ENCODE results near the gene DIP2C.
"Not testable (repeated sequence)": the region's sequence is repeated elsewhere in the genome, so short reads cannot be mapped to it uniquely, and the experiment has no call there.

DIP2C gene

GRCh38 chr10:654647-654996 is 34.8 kb downstream of the DIP2C start:
- no peak for DNase-seq

DNA sequence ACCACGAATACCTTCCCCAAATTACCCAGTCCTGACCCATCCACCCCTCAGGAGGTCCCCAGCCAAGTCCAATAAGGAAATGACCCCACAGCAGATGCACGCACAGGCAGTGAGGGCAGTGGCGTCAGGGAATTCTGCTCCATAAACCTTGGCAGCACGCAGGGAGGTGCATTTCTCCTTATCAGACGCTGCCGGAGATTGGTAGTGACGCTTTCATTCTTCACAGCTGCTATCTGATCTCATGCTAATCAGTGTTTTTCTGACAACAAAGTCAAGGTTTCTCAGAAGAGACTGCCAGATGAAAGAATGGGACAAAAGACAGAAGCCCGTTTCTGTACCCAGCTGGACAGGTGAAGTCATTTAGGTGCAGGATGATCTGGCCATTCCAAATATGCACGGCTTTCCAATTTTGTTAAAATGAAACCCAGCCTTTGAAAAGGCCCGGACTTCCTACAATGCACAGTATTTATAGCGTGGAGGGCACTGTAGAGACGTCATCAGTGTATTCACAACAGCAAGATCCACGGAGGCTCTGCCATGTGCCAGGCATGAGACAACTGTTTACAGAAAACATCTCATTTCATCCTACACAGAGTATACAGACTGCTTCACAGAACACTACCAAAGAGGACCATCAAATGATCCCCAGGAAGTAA is 35.3 kb downstream of the DIP2C start:
- DNase-seq: no peak

- DNase-seq: not testable (repeated sequence)
These were observed 36.5 kb downstream of the DIP2C start for GRCh38 chr10:652832-653459.

DNA sequence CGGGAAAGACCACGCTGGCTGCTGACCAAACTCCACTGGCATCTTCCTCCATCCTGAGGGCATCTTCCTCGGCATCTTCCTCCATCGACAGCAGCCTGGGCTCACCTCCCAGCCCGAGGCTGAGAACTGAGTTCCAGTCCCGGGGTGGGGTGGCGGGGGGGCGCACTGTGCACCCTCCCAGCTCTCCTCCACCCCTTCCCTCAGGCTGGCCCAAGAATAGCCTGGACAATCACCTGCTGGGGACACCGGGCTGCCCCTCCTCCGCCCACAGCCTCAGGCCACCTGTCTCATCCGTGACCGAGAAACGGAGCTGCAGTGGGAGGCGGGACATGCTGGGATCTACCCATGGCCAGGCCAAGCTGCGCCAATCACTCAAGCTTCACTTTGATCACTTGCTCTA is 37.2 kb downstream of the DIP2C start:
- DNase-seq: no peak

- DNase-seq: no peak
These were observed 37.8 kb downstream of the DIP2C start for GRCh38 chr10:651692-652091.

DNA sequence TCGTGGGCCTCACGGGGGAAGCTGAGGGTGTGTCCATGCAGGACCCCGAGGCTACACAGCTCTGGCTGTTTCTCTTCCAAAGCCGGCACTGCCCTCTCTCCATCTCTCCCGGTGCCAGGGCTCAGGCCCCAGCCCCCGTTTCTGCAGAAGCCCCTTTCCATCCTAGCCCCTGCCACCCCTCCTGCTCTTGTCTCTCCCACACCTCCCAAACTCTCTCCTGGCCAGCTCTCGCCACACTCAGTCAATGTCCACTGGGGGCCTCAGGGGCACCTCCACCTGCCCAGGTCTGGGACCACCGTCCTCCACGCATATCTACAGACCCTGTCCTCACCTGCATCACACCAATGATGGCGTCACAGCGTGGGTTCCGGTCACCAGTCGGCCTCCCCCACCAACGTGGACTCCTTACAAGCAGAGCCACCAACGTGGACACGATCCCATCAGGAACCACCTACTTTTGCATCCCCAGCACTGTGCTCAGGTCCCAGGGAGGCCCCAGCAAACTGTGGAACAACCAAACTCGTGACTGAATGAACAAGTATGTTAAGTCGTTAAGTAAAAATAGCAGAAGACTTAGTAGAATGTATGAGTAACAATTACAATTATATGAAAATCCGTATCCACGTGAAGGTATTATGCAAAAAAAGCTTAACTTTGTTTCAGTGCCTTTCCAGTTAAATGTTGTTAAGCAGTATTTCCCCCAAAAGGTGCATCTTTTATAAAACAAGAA is 38.4 kb downstream of the DIP2C start:
- DNase-seq: peak; percentile 75

DNA sequence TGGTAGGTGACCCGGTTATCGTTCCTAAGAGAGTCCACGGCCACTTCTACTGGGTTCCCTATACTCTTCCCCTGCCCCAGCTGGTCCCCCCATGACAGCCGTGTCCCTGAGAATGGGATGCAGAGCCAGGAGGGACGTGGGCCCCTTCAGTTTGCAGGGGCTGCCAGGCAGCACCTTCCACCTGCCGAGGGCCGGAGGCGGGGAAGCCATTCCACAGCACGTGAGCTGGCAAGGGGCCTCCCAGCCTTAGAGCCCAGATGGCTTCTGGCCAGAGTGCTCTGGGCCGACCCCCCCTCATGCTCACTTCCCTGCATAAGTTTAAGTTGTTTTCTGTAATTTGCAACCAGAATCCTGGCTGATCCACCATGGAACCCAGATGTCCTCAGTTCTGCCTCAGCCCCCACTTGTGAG is 39.0 kb downstream of the DIP2C start:
- no peak for DNase-seq

GRCh38 chr10:649798-650440 is 39.5 kb downstream of the DIP2C start:
- DNase-seq: no peak

GRCh38 chr10:649445-649797 is 40.0 kb downstream of the DIP2C start:
- DNase-seq: no peak

DNA sequence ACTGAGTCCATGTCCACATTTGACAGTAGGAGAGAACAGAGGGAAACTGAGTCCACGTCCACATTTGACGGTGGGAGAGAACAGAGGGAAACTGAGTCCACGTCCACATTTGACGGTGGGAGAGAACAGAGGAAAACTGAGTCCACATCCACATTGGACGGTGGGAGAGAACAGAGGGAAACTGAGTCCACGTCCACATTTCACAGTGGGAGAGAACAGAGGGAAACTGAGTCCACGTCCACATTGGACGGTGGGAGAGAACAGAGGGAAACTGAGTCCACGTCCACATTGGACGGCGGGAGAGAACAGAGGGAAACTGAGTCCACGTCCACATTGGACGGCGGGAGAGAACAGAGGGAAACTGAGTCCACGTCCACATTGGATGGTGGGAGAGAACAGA is 42.4 kb downstream of the DIP2C start:
- not testable (repeated sequence) for DNase-seq

DNA sequence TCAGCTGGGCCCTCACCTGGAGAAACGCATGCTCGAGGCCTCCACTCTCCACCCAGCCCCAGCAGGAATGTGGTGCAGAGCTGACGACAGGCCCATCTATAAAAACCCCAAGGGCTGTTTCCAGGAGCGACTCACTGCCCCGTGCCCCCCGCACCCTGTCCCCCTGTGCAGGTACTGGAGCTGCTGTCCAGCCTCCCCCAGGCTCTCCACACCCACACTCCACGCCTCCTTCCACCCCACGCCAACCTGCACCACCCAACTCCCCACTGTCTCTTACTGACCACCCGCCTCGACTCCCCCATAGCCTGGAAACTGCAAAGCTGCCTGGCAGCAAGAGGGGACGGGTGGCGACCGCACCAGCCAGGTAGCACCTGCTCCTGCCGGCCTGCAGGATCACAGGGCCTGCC is 43.3 kb downstream of the DIP2C start:
- DNase-seq: no peak

GRCh38 chr10:644943-645334 is 44.5 kb downstream of the DIP2C start:
- DNase-seq: no peak

GRCh38 chr10:644076-644942 is 45.2 kb downstream of the DIP2C start:
- DNase-seq: no peak

DNA sequence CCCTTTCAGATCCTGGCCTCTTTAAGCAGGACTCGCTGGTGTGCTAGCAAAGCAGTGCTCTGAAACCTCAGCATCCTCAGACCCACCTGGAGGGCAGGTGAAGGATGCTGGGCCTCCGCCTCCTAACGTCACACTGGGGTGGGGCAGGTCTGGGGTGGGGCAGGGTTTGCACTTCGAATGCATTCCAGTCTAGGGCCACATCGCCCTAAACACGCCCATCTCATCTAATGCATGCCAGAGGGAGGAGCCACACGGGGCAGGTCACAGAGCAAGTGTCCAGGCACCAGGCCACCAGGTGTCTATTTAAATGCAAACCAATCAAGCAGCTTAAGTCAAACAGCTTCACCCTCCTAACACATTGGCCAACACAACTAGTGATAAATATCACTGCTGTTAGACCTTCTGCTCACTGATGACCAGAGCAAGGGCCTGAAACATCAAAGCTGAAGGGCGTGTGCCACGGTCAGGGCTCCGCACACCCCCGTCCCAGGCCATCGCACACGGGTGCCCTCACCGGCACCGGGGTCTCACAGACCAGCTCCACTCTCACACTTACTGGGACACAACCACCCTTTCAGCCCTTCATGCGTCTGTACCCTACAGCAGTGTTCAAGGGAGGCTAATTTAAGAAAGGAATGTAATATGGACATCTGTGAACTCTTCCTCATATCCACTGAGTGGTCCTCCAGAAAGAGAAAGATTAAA is 47.1 kb downstream of the DIP2C start:
- no peak for DNase-seq

GRCh38 chr10:641149-642010 is 48.1 kb downstream of the DIP2C start:
- no peak for DNase-seq

- no peak for DNase-seq
These were observed 48.8 kb downstream of the DIP2C start for GRCh38 chr10:640673-641045.

DNA sequence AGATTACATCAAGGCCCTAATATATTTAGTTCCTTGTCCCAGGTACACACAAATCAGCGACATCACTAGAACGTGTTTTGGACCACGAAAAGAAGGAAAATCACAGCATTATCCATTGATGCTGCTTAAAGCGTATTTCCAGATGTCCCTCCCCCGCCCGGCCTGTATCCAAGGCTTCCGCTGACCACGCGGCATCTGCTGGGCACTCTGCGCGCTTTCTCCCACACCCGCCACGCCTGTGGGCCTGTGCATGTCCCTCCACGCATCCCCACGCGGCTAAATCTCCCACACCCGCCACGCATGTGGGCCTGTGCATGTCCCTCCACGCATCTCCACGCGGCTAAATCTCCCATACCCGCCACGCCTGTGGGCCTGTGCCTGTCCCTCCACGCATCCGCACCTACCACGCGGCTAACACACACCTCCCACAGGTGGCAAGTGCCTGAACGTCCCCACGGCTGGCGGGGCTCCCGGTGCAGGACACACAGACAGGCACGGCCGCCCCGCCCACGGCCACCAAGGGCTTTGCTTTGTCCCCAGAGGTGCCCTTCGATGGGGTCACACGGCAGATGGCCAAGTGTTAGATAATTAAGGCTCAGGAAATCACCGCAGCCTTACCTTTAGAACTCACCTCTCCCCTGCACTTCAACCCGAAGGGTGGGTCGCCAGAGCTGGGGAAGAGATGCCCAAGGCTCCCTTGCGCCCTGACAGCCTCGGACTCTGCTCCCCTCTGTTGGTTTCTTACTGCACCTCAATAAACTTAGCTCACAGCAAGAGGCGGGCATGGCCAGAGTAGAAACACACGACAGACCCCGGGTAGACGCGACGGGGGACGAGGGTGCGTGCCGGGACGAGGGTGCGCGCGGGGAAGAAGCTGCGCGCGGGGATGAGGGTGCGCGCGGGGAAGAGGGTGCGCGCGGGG is 49.5 kb downstream of the DIP2C start:
- no peak for DNase-seq

DNA sequence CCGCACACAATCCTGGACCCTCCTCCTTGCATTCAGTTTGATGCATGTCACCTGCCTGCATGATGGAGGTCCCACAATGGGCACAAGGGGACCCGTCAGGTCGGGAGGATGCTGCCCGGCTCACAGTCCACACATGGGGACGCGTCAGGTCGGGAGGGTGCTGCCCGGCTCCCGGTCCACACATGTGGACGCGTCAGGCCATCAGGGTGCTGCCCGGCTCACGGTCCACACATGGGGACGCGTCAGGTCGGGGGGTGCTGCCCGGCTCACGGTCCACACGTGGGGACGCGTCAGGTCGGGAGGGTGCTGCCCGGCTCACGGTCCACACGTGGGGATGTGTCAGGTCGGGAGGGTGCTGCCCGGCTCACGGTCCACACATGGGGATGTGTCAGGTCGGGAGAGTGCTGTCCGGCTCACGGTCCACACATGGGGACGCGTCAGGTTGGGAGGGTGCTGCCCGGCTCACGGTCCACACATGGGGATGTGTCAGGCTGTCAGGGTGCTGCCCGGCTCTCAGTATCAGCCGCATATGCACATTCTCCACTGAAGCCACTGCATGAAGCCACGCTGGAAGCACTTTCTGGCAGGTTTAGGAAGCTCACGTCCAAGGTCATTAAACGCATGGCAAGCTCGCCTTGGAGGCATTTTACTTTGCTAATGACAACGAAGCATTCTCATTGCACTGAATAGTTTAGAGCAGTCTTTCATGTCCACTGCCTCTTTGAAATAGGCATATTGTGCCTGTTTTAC is 50.3 kb downstream of the DIP2C start:
- DNase-seq: no peak

DNA sequence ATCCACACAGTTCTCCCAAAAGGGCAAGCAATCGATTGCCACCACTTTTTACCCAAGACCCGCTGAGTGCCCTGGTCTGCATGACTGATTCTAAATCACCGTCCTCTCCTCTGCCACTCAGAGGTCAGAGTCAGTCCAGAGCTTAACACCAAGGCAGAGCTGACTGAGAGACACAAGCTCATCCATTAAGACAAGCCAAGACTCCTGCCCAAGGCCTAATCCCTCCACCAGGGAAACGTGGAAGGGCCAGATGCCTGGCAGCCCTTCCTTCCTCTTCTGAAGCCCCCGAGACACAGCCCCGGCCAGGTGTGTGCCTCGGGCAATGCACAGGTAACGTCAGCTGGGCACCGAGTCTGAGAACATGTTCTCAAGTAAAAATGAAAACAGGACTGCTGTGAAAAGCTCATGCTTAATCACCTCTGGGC is 51.7 kb downstream of the DIP2C start:
- DNase-seq: no peak
